Measurements from ENCODE around the gene MBOAT2.
A peak's percentile ranks its signal among the peaks of the same experiment; 100 is the strongest.

Gene MBOAT2

GRCh38 chr2:9017411-9017810, 13.9 kb upstream of the MBOAT2 start:
- H3K36me3 ChIP-seq (ENCODE audit: insufficient read depth, low read length): no peaks in the 10 kb centered on the region
- H3K79me2 ChIP-seq (ENCODE audit: control insufficient read depth, insufficient read depth, low read length, unreplicated experiment): no peaks in the 10 kb centered on the region
- no peak overlapping the region for H3K27ac ChIP-seq (ENCODE audit: low read depth, low read length)
- no peak overlapping the region for H3K4me3 ChIP-seq (ENCODE audit: low read depth, low read length)
- H3K4me1 ChIP-seq (ENCODE audit: control insufficient read depth, insufficient read depth, low read length, unreplicated experiment): peaks cover 14% of the 10 kb centered on the region
- H2AFZ ChIP-seq (ENCODE audit: low read length, unreplicated experiment): peak overlapping the region; percentile 100
- H3K27me3 ChIP-seq (ENCODE audit: insufficient read depth, low read length): no peaks in the 10 kb centered on the region

- no peaks in the 10 kb centered on the region for H3K36me3 ChIP-seq (ENCODE audit: insufficient read depth, low read length)
- no peak overlapping the region for H3K4me3 ChIP-seq (ENCODE audit: low read depth, low read length)
- peaks cover 17% of the 10 kb centered on the region for H3K4me1 ChIP-seq (ENCODE audit: control insufficient read depth, insufficient read depth, low read length, unreplicated experiment)
- no peak overlapping the region for H3K27ac ChIP-seq (ENCODE audit: low read depth, low read length)
- no peaks in the 10 kb centered on the region for H3K79me2 ChIP-seq (ENCODE audit: control insufficient read depth, insufficient read depth, low read length, unreplicated experiment)
- H3K27me3 ChIP-seq (ENCODE audit: insufficient read depth, low read length): no peaks in the 10 kb centered on the region
- no peak overlapping the region for H2AFZ ChIP-seq (ENCODE audit: low read length, unreplicated experiment)
Observed at GRCh38 chr2:9015998-9016397, 12.5 kb upstream of the MBOAT2 start.

- no peaks in the 10 kb centered on the region for H3K79me2 ChIP-seq (ENCODE audit: control insufficient read depth, insufficient read depth, low read length, unreplicated experiment)
- no peak overlapping the region for H3K27ac ChIP-seq (ENCODE audit: low read depth, low read length)
- H3K4me1 ChIP-seq (ENCODE audit: control insufficient read depth, insufficient read depth, low read length, unreplicated experiment): peaks cover 18% of the 10 kb centered on the region
- no peaks in the 10 kb centered on the region for H3K36me3 ChIP-seq (ENCODE audit: insufficient read depth, low read length)
- no peak overlapping the region for H3K4me3 ChIP-seq (ENCODE audit: low read depth, low read length)
- no peaks in the 10 kb centered on the region for H3K27me3 ChIP-seq (ENCODE audit: insufficient read depth, low read length)
- H2AFZ ChIP-seq (ENCODE audit: low read length, unreplicated experiment): no peak overlapping the region
Observed at GRCh38 chr2:9013403-9013802, 9.9 kb upstream of the MBOAT2 start.

GRCh38 chr2:9010866-9011265, 7.4 kb upstream of the MBOAT2 start:
- peaks cover 8% of the 10 kb centered on the region for H3K4me1 ChIP-seq (ENCODE audit: control insufficient read depth, insufficient read depth, low read length, unreplicated experiment)
- H2AFZ ChIP-seq (ENCODE audit: low read length, unreplicated experiment): no peak overlapping the region
- H3K27ac ChIP-seq (ENCODE audit: low read depth, low read length): peak overlapping the region; percentile 29; the same call in 1 of the 2 replicates
- no peaks in the 10 kb centered on the region for H3K36me3 ChIP-seq (ENCODE audit: insufficient read depth, low read length)
- no peaks in the 10 kb centered on the region for H3K79me2 ChIP-seq (ENCODE audit: control insufficient read depth, insufficient read depth, low read length, unreplicated experiment)
- H3K27me3 ChIP-seq (ENCODE audit: insufficient read depth, low read length): no peaks in the 10 kb centered on the region
- no peak overlapping the region for H3K4me3 ChIP-seq (ENCODE audit: low read depth, low read length)

- no peak overlapping the region for H3K27ac ChIP-seq (ENCODE audit: low read depth, low read length)
- no peaks in the 10 kb centered on the region for H3K27me3 ChIP-seq (ENCODE audit: insufficient read depth, low read length)
- no peaks in the 10 kb centered on the region for H3K36me3 ChIP-seq (ENCODE audit: insufficient read depth, low read length)
- no peak overlapping the region for H3K4me3 ChIP-seq (ENCODE audit: low read depth, low read length)
- H3K79me2 ChIP-seq (ENCODE audit: control insufficient read depth, insufficient read depth, low read length, unreplicated experiment): peaks cover 5% of the 10 kb centered on the region
- H3K4me1 ChIP-seq (ENCODE audit: control insufficient read depth, insufficient read depth, low read length, unreplicated experiment): peaks cover 16% of the 10 kb centered on the region
- no peak overlapping the region for H2AFZ ChIP-seq (ENCODE audit: low read length, unreplicated experiment)
Observed at GRCh38 chr2:9008951-9009664, 5.6 kb upstream of the MBOAT2 start.

- Histone ChIP-seq H3K27me3 (ENCODE audit: insufficient read depth, low read length) (no peaks in the 10 kb centered on the region), H3K4me1 (ENCODE audit: control insufficient read depth, insufficient read depth, low read length, unreplicated experiment) (peaks cover 27% of the 10 kb centered on the region), H3K27ac (ENCODE audit: low read depth, low read length) (no peak overlapping the region), H2AFZ (ENCODE audit: low read length, unreplicated experiment) (no peak overlapping the region), H3K79me2 (ENCODE audit: control insufficient read depth, insufficient read depth, low read length, unreplicated experiment) (peaks cover 25% of the 10 kb centered on the region), H3K36me3 (ENCODE audit: insufficient read depth, low read length) (no peaks in the 10 kb centered on the region), H3K4me3 (ENCODE audit: low read depth, low read length) (no peak overlapping the region)
Observed at GRCh38 chr2:9006368-9006767, 2.9 kb upstream of the MBOAT2 start.

- Histone ChIP-seq H3K27me3 (ENCODE audit: insufficient read depth, low read length) (no peaks in the 10 kb centered on the region), H2AFZ (ENCODE audit: low read length, unreplicated experiment) (peak overlapping the region; percentile 34), H3K4me1 (ENCODE audit: control insufficient read depth, insufficient read depth, low read length, unreplicated experiment) (peaks cover 28% of the 10 kb centered on the region), H3K4me3 (ENCODE audit: low read depth, low read length) (peak overlapping the region; percentile 92), H3K27ac (ENCODE audit: low read depth, low read length) (peak overlapping the region; percentile 57), H3K79me2 (ENCODE audit: control insufficient read depth, insufficient read depth, low read length, unreplicated experiment) (peaks cover 38% of the 10 kb centered on the region), H3K36me3 (ENCODE audit: insufficient read depth, low read length) (no peaks in the 10 kb centered on the region)
Observed at GRCh38 chr2:9004338-9005204, 1.1 kb upstream of the MBOAT2 start.

GRCh38 chr2:9003366-9003615, 193 bp downstream of the MBOAT2 start:
- peak overlapping the region; percentile 53 for H2AFZ ChIP-seq (ENCODE audit: low read length, unreplicated experiment)
- peaks cover 28% of the 10 kb centered on the region for H3K4me1 ChIP-seq (ENCODE audit: control insufficient read depth, insufficient read depth, low read length, unreplicated experiment)
- no peaks in the 10 kb centered on the region for H3K27me3 ChIP-seq (ENCODE audit: insufficient read depth, low read length)
- H3K27ac ChIP-seq (ENCODE audit: low read depth, low read length): no peak overlapping the region
- peaks cover 51% of the 10 kb centered on the region for H3K79me2 ChIP-seq (ENCODE audit: control insufficient read depth, insufficient read depth, low read length, unreplicated experiment)
- peak overlapping the region; percentile 92 for H3K4me3 ChIP-seq (ENCODE audit: low read depth, low read length)
- H3K36me3 ChIP-seq (ENCODE audit: insufficient read depth, low read length): no peaks in the 10 kb centered on the region

- no peaks in the 10 kb centered on the region for H3K27me3 ChIP-seq (ENCODE audit: insufficient read depth, low read length)
- peaks cover 28% of the 10 kb centered on the region for H3K4me1 ChIP-seq (ENCODE audit: control insufficient read depth, insufficient read depth, low read length, unreplicated experiment)
- peaks cover 56% of the 10 kb centered on the region for H3K79me2 ChIP-seq (ENCODE audit: control insufficient read depth, insufficient read depth, low read length, unreplicated experiment)
- H3K4me3 ChIP-seq (ENCODE audit: low read depth, low read length): peak overlapping the region; percentile 92
- H2AFZ ChIP-seq (ENCODE audit: low read length, unreplicated experiment): peak overlapping the region; percentile 53
- H3K36me3 ChIP-seq (ENCODE audit: insufficient read depth, low read length): no peaks in the 10 kb centered on the region
- no peak overlapping the region for H3K27ac ChIP-seq (ENCODE audit: low read depth, low read length)
Observed at GRCh38 chr2:9002637-9003365, 683 bp downstream of the MBOAT2 start.

GRCh38 chr2:9002313-9002636, 1.2 kb downstream of the MBOAT2 start:
- no peaks in the 10 kb centered on the region for H3K36me3 ChIP-seq (ENCODE audit: insufficient read depth, low read length)
- peaks cover 28% of the 10 kb centered on the region for H3K4me1 ChIP-seq (ENCODE audit: control insufficient read depth, insufficient read depth, low read length, unreplicated experiment)
- no peaks in the 10 kb centered on the region for H3K27me3 ChIP-seq (ENCODE audit: insufficient read depth, low read length)
- H3K79me2 ChIP-seq (ENCODE audit: control insufficient read depth, insufficient read depth, low read length, unreplicated experiment): peaks cover 61% of the 10 kb centered on the region
- peak overlapping the region; percentile 92 for H3K4me3 ChIP-seq (ENCODE audit: low read depth, low read length)
- H3K27ac ChIP-seq (ENCODE audit: low read depth, low read length): no peak overlapping the region
- H2AFZ ChIP-seq (ENCODE audit: low read length, unreplicated experiment): peak overlapping the region; percentile 53
